Duodenal mucosa (tissue), 2 donors: ENCODE data around the gene HDAC8.
"Not testable (repeated sequence)": the region's sequence is repeated elsewhere in the genome, so short reads cannot be mapped to it uniquely, and the experiment has no call there.

Experiments
- H3K27ac ChIP-seq: one replicate; pipeline ENCODE4 v1.7.0; 2013; ENCODE audit warnings: low read depth, low read length
- H3K27me3 ChIP-seq, 2 donors: one replicate each; pipeline ENCODE4 v1.7.0; 2013; ENCODE audit warnings: low read length in 2 of 2, control low read depth in 1 of 2; ENCODE audit not compliant: insufficient read depth in 2 of 2, control insufficient read depth in 1 of 2
- H3K36me3 ChIP-seq, 2 donors: one replicate each; pipeline ENCODE4 v1.7.0; 2013; ENCODE audit warnings: low read length in 2 of 2, control low read depth in 1 of 2; ENCODE audit not compliant: insufficient read depth in 2 of 2, control insufficient read depth in 1 of 2
- H3K4me1 ChIP-seq, 2 donors: one replicate each; pipeline ENCODE4 v1.7.0; 2013; ENCODE audit warnings: low read length in 2 of 2, control low read depth in 1 of 2; ENCODE audit not compliant: insufficient read depth in 2 of 2, control insufficient read depth in 1 of 2
- H3K4me3 ChIP-seq, 2 donors: one replicate each; pipeline ENCODE4 v1.7.0; 2013; ENCODE audit warnings: low read length in 2 of 2, low read depth in 1 of 2
- H3K9ac ChIP-seq, 2 donors: one replicate each; pipeline ENCODE4 v1.7.0; 2013; ENCODE audit warnings: low read length in 2 of 2, low read depth in 1 of 2
- H3K9me3 ChIP-seq, 2 donors: one replicate each; pipeline ENCODE4 v1.7.0; 2013; ENCODE audit warnings: low read length in 2 of 2, control low read depth in 1 of 2; ENCODE audit not compliant: control insufficient read depth in 1 of 2

Gene HDAC8

DNA sequence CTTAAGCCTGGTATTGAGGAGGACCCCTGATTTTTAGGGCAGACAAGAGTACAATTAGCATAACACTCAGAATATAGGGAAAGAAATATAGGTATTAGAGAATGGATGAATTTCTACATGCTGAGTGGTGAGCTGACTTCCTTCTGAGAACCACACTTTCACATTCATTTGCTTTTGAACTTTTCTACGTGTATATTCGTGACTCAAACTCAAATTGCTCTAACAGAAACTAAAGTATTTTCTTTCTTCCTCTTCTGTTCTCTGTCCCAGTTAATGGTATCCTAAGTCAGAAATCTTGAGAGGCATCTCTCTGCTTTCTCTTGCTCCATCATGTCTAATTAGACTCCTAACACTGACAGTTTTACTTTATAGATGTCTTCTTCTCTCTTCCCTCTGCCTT lies 163.8 kb downstream of the HDAC8 start:
- H3K27me3 ChIP-seq, result no peaks in the 10 kb centered on the region
- H3K4me3 ChIP-seq, result no peak overlapping the region
- no peak overlapping the region for H3K9ac ChIP-seq
- H3K4me1 ChIP-seq, result no peaks in the 10 kb centered on the region
- no peaks in the 10 kb centered on the region for H3K9me3 ChIP-seq
- H3K36me3 ChIP-seq, result no peaks in the 10 kb centered on the region
- no peak overlapping the region for H3K27ac ChIP-seq

DNA sequence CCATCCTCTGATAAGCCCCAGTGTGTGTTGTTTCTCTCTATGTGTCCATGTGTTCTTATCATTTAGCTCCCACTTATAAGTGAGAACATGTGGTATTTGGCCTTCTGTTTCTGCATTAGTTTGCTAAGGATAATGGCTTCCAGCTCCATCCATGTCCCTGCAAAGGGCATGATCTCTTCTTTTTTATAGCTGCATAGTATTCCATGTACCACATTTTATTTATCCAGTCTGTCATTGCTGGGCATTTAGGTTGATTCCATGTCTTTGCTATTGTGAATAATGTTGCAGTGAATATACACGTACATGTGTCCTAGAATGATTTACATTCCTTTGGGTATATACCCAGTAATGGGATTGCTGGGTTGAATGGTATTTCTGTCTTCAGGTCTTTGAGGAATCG lies 167.5 kb downstream of the HDAC8 start:
- H3K4me3 ChIP-seq, H3K9ac ChIP-seq, H3K27me3 ChIP-seq, H3K36me3 ChIP-seq, H3K9me3 ChIP-seq, H3K4me1 ChIP-seq, H3K27ac ChIP-seq: not testable (repeated sequence)

DNA sequence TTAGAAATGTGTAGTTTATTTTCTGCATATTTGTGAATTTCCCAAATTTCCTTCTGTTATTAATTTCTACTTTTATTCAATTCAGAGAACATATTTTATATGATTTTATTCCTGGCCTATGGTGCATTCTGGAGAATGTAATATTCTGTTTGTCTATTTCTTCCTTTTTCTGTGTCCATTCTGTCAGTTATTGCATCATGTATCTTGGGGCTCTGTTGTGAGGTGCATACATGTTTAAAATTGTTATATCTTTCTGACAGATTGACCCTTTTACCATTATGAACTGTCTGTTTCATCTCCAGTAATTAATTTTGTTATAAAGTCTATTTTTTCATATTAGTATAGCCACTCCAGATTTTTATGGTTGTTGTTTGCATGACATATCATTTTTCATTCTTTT lies 170.0 kb downstream of the HDAC8 start:
- no peak overlapping the region for H3K27ac ChIP-seq
- H3K4me3 ChIP-seq, result no peak overlapping the region
- H3K36me3 ChIP-seq, result no peaks in the 10 kb centered on the region
- H3K4me1 ChIP-seq, result no peaks in the 10 kb centered on the region
- H3K9me3 ChIP-seq, result no peaks in the 10 kb centered on the region
- H3K9ac ChIP-seq, result no peak overlapping the region
- no peaks in the 10 kb centered on the region for H3K27me3 ChIP-seq

DNA sequence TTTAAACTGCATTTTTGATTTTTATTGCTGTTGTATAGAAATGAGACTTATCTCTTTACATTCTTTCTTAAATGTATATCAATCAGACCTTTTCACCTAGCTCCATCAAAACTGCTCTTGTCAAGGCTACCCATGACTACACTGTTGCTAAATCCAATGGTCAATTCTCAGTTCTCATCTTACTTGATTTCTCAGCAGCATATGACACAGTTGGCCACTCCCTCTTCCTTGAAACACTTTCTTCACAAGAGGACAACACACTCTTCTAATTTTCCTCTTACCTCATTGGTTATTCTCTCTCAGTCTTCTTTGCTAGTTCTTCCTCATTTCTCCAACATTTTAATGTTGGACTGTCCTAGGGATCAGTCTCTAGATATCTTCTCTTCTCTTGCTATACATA lies 172.8 kb downstream of the HDAC8 start:
- no peak overlapping the region for H3K9ac ChIP-seq
- no peaks in the 10 kb centered on the region for H3K4me1 ChIP-seq
- no peak overlapping the region for H3K27ac ChIP-seq
- no peaks in the 10 kb centered on the region for H3K27me3 ChIP-seq
- H3K9me3 ChIP-seq, result no peaks in the 10 kb centered on the region
- no peaks in the 10 kb centered on the region for H3K36me3 ChIP-seq
- H3K4me3 ChIP-seq, result no peak overlapping the region

DNA sequence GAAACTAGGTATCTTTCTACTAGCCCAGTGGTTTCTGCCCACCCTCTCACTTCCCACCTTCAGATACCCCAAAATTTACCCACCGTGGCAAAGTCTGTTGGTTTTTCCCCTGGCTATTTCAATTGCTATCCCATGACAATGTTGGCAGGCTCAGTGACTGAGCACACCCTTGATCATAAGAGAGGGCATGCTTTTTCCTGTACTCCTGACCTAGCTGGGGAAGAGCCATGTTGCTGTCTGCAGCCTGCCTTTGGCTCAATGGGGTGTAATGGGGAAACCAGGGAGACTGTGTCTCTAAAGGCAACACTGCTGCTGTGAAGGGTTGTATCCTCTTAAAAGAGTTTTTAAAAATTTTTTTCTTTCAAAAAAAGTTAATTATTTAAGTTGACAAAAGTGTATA lies 176.5 kb downstream of the HDAC8 start:
- Histone ChIP-seq H3K4me1 (no peaks in the 10 kb centered on the region), H3K27ac (no peak overlapping the region), H3K9me3 (no peaks in the 10 kb centered on the region), H3K27me3 (no peaks in the 10 kb centered on the region), H3K36me3 (no peaks in the 10 kb centered on the region), H3K4me3 (no peak overlapping the region), H3K9ac (no peak overlapping the region)

DNA sequence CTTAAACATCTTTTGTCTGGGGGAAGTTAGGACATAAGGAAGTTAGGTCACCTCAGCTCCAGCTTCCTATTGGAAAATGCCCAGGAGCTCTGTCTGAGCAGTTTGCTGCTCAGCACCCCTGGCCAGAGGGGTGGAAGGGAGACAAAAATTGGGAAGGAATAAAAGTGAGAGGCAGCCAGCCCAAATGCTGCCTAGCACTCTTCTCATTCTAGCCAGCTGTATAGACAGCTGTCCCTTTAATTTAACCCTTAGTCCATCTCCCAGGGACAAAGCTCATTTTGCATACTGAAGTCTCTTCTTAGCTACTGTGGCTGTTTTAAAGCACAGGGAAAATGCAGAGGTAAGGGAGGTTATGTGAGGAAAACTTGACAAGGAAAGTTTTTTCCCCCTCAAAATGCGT lies 177.4 kb downstream of the HDAC8 start:
- Histone ChIP-seq H3K4me1 (no peaks in the 10 kb centered on the region), H3K27me3 (no peaks in the 10 kb centered on the region), H3K9me3 (no peaks in the 10 kb centered on the region), H3K9ac (no peak overlapping the region), H3K27ac (no peak overlapping the region), H3K36me3 (no peaks in the 10 kb centered on the region), H3K4me3 (no peak overlapping the region)

DNA sequence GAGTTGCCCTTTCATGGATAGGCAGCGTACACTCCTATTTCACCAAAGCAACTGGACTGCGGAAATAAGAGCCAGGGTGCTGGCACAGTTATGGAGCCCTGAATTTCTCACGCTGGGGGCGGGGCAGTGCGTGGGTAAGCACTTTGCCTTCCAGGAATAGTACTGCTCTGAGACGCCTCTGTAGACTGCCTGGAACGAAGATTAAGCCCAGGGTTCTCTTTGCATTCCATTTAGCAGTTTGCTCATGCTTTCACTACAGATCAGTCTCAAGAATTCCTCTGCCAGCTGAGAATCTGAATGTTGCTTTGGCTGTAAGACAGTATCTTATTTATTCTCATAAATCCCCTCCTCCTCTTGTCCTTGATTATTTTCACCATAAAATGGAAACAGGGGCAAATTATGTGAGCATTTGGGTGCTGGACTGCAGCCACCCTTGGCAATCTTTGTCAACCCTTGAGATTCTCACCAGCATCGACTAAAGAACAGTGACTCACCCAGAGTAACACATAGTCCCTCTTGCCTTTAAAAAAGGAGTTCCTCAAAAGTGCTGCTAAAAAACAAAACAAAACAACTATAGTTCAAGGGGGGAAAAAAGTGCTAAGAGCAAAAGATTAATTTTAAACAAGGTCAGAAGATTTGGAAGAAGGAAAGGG lies 178.0 kb downstream of the HDAC8 start:
- no peak overlapping the region for H3K4me3 ChIP-seq
- no peaks in the 10 kb centered on the region for H3K36me3 ChIP-seq
- no peaks in the 10 kb centered on the region for H3K9me3 ChIP-seq
- H3K9ac ChIP-seq, result no peak overlapping the region
- H3K27me3 ChIP-seq, result no peaks in the 10 kb centered on the region
- no peaks in the 10 kb centered on the region for H3K4me1 ChIP-seq
- H3K27ac ChIP-seq, result no peak overlapping the region

DNA sequence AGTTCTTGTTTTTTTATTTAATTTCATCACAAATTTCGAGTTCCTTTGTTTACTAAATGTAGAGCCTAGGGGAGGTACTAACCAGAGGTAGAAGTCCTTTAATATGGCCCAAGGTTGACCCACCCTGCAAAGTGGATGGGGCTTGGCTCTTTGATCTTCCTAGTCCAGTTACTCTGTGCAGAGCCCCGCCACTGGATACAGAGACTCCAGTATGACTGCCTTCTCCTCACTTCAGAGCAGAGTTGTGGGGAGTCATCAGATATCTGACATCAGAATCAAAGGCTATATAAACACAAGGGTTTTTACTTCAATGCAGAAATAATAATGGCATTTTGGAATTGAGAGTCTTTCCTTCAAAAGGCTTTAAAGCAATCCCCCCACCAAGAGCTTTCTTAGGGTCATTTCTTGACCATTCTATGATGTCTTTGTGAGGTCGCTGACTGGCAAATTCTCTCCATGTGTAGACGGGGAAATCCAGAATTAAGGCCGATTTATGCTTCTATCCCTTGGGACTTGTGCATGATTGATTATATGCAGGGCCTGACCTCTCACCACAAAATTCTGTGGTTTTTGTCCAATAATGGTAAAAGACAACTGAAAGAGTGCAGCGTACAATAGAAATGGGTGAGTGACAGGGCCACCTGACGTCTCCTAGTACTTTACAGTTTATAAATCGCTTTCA lies 178.7 kb downstream of the HDAC8 start:
- H3K27me3 ChIP-seq, result no peaks in the 10 kb centered on the region
- H3K9ac ChIP-seq, result no peak overlapping the region
- H3K27ac ChIP-seq, result no peak overlapping the region
- H3K4me3 ChIP-seq, result no peak overlapping the region
- no peaks in the 10 kb centered on the region for H3K9me3 ChIP-seq
- no peaks in the 10 kb centered on the region for H3K4me1 ChIP-seq
- no peaks in the 10 kb centered on the region for H3K36me3 ChIP-seq

DNA sequence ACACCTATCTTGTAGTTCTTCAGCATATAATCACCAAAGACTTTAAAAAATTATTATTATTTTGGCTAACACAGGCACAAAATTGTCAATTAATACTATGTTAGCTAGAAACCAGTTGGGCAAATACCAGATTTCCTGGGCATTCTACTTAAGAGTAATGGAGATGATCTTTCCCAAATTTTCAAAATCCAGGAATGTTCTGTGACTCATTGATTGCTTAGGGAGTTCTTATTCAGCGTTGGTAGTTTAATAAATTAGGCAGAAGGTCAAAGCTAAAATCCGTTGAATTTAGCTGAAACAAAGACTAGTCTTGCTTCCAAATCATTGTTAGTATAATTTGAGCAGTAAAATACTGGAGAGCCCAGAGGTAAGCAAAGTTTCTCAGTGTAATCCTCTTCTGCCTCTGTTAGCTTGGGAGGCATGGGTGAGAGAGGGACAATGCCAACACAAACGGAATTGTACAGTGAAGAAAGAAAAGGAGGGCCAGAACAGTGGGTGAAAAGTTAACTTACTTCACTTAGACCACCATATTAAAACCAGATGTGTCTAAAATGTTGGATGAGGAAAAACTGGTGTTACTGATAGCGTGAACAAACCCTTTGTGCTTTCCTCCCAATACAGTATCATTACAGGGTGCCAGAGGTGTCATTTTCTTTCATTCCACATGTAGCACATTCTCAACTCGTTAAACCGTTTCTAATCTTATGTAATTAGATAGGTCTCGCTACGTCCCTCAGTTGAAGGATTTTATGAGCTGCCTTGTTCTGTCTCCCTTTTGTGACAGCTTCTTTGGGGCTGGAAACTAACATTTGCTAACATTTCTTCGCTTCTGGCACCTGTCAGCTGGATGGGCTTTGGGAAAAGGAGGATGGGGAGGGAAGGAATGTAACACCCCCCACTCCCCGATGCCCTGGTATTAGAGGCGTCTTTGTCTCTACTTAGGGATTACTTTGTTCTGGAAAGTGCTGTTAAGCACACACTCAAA lies 179.5 kb downstream of the HDAC8 start:
- H3K4me1 ChIP-seq, result no peaks in the 10 kb centered on the region
- H3K36me3 ChIP-seq, result no peaks in the 10 kb centered on the region
- no peak overlapping the region for H3K9ac ChIP-seq
- H3K4me3 ChIP-seq, result no peak overlapping the region
- H3K27me3 ChIP-seq, result no peaks in the 10 kb centered on the region
- H3K27ac ChIP-seq, result no peak overlapping the region
- H3K9me3 ChIP-seq, result no peaks in the 10 kb centered on the region

DNA sequence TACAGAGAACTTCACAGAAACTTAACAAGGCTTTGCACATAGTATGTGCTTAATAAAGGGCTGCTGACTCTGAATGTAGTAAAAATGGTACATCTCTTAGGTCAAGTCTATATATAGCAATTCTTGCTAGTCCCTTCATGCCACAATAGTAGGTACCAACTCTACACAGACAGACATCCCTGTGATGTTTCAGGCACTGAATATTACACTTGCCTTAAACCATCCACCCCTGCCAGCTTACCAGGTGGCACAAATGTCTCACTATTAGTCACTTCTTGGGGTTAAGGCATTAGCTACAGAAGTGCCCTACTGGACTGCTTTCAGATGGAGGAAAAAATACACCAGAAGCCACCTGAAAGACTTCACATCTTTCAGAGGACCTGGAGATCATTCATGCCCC lies 180.6 kb downstream of the HDAC8 start:
- H3K9ac ChIP-seq, result no peak overlapping the region
- no peak overlapping the region for H3K4me3 ChIP-seq
- no peaks in the 10 kb centered on the region for H3K9me3 ChIP-seq

More for the DNA sequence above, 180.6 kb downstream of the HDAC8 start:
- no peaks in the 10 kb centered on the region for H3K36me3 ChIP-seq
- no peaks in the 10 kb centered on the region for H3K27me3 ChIP-seq
- H3K27ac ChIP-seq, result no peak overlapping the region
- no peaks in the 10 kb centered on the region for H3K4me1 ChIP-seq
